Non-pigmented ciliary epithelial cell (primary cell): ENCODE data around the gene CFAP126.
"Not testable (repeated sequence)": the region's sequence is repeated elsewhere in the genome, so short reads cannot be mapped to it uniquely, and the experiment has no call there.

ENCODE experiments used
- DNase-seq: peaks from one replicate; pipeline ENCODE4 v3.0.0-alpha.2; 2010; ENCODE audit warnings: low read depth

CFAP126 gene

DNA sequence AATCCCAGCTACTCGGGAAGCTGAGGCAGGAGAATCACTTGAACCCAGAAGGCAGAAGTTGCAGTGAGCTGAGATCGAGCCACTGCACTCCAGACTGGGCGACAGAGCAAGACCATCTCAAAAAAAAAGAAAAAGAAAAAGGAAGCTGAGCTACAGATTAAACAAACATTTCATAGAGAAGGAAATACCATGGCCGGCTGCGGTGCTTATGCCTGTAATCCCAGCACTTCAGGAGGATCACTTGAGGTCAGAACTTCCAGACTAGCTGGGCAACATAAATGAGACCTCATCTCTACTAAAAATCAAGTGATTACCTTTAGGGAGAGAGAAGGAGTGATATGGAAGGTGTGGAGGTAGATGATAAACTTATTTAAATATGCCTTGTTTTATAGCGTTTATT is 14.0 kb upstream of the CFAP126 start:
- DNase-seq: no peak

DNA sequence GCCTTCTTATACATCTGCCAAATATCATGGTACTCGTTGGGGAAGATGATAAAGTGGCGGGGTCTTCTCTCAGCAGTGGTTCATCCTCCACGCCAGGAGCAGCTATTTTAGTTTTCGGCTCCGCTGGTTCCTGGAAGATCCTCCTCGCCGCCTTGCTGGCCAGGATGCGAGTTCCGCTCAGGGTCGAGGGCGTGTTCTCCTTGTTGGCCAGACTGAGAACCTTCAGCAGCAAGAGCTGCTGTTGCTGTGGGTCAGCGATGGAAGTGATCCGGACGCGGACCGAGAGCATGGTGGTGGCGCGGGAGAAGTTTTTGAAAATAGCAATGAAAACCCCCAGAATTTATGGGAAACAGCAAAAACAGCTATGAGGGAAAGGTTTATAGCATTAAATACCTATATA is 11.4 kb upstream of the CFAP126 start:
- no peak for DNase-seq

DNA sequence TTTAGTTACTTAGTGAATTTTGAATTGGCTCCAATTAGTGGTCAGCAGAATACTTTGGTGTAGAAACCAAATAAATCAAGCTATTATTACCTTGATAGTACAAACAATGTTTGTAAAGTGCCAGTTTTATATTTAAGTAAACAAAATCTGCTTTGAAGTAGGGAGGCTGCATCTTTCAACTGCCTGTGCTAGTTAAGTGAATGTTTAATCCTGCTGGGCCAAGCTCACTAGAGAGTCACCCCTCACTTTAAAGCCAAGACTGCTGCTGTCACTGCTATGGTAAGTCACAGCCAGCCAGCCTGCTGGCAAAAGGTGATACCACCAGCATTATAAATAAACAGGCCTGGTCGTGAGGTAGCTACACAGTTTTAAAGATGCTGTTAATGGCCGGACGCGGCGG is 10.3 kb upstream of the CFAP126 start:
- DNase-seq: no peak

DNA sequence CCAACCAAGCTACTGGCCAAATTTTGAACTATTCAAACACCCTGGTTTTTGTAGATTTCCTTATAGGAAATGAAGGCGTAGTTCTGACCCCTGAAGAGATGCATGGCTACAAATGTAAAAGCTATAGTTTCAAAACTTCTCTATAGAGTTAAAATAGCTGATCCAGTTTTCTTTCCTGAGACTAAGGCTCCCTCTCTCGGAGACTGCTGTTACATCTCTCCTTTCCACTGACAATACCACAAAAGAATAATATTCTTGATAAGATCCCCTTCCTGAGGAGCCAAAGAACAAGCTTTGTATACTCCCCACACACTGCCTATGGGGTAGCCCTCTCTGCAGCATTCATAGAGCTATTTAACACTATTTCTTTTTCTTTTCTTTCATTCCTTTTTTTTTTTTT is 6.7 kb upstream of the CFAP126 start:
- DNase-seq: no peak

DNA sequence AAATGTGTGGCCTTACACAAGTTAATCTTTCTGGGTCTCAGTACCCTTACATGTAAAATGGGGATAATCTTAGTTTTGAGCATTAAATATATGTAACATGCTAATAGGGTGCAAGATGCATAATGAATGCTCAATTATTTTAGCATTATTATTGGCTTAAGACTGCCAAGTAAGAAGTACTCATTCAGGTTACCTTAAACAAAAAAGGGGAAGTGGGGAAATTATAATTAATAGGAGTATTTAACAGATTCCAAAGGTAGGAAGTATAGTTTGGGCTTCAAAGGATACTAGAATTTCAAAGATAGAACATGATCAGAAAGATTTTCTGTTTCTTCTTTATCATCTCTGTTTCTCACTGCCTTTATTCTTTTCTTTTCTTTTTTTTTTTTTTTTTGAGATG is 5.8 kb upstream of the CFAP126 start:
- no peak for DNase-seq

DNA sequence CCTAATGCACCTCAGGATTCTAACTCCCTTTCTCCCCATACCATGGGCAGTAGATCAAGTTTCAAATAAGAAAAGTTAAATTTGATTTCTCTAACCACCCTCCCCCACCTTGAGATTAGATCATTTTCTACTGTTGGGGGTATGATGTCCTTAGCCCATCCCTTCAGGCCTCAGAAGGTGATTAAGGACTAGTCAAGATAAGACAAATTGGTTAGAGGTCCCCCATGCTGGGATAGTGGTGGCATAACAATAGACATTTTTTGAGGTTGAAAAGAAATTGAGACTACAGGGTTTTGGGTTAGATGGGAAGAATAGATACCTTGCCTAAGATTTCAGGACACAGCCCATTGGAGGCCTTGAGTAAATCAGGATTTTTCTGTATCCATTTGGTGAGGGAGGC is 2.5 kb downstream of the CFAP126 start:
- DNase-seq: no peak

DNA sequence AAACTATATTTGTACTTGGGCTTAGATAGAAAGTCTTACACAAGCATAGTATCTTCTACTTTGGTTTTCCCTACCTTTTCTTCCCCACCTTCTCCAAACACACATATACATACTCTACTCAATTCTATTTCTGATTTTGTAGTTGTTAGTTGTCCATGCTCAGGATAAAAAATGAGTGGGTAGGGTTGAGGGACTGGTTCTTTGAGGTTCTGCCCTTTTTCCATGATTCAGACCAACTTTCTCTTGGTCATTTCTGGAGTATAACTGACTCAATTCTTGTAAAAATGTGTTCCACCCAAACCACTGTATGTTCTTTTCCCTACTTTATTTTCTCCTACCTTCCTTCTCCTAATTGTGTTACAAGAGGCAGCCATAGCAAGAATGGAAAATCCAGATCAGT is 3.3 kb downstream of the CFAP126 start:
- no peak for DNase-seq

DNA sequence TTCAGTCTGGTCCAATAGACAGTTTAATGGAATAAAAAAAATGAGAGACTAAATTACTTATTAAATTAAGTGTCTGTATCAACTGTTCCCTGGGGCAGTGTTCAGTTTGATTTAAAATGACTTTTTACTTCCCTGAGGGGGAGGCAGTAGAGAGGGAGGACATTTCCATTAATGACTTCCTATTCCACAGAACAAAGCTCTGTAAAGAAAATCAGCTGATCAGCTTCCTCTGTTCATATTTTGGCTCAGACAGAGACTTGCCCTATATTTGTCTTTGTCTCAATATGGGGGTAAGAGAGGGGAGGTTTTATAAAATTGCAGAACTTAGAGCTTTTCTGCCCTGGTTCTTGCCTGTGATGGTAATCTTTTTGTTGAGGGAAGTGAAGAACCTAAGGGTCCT is 8.4 kb downstream of the CFAP126 start:
- no peak for DNase-seq

DNA sequence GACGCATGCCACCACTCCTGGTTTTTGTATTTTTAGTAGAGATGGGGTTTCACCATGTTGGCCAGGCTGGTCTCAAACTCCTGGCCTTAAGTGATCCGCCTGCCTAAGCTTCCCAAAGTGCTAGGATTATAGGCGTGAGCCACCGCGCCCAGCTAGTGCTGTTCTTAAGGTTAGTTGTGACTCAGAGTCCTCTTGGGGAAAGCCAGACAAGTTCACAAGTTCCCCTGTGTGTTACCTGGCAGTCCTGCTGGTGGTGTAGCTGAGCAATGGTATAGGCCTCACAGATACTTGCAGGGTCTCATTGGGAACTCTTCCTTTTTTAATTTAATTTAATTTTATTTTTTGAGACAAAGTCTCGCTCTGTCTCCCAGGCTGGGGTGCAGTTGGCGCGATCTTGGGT is 10.6 kb downstream of the CFAP126 start:
- no peak for DNase-seq

DNA sequence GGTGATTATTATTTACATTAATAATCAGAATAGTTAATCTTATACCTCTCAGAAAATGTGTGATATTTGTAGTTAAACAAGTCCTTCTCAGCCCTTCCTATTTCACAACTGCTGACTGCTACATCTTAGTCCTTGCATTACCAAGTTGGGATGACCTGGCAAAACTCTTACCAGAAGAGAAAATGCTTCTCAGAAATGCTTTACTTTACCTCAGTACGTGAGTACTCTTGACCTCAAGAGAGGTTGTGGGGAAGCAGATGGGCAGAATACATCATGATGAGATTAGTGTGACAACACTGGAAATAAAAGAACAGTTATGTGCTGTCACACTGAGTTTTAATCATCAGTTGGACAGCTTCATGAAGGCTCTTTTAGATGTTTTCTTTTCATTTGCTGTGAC is 16.2 kb downstream of the CFAP126 start:
- no peak for DNase-seq

DNA sequence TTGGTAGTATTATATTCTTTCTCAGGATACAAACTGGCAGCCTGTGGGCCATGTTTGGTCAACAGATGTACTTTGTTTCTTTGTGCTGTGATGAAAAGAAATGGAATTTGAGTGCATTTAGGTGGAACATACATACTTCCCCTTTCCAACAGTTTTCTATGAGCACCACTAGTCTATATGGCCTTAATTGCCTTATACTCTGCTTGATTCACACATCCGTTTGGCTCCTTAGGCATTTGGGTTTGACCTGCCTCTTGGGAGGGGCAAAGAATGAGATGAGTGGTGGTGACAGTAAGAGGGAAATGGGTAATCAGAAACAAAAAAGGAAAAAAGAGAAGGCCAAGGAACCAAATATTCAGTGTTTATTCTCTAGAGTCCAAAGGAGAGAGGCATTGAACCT is 17.0 kb downstream of the CFAP126 start:
- no peak for DNase-seq

DNA sequence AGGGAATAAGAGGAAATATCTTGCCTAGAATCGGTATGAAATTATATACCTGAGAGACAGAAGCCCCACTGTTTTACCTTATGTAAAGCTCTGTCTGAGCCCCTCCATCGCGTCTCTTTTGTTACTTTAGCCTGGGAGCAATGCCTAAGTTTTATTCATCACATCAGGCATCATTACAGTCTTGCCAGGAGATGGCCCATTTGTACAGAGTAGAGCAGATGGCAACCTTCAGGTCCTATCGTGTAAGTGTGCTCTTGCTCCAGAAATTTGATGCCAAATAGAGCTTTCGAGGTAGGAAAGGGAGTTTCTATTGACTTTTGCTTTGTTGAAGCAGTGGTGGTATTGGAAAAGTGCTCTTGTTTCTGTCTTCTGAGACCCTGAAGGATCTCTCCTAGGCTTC is 24.9 kb downstream of the CFAP126 start:
- no peak for DNase-seq

DNA sequence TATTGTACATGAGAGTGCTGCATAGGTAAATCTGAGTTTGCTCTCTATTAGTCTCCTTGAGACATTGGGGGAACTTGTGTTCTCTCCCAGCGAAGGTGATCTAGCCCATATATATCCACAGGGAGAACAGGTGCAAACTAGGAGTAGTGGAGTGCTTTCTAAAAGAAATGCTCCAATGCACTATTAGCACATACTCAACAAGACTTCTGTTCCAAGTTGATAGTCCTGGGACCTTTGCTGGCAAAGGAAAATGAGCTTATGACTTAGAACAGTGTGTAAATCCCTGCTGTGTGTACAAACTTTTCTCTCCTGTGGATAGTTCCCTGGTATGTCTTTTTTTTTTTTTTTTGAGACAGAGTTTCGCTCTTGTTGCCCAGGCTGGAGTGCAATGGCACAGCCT is 25.5 kb downstream of the CFAP126 start:
- DNase-seq: no peak

DNA sequence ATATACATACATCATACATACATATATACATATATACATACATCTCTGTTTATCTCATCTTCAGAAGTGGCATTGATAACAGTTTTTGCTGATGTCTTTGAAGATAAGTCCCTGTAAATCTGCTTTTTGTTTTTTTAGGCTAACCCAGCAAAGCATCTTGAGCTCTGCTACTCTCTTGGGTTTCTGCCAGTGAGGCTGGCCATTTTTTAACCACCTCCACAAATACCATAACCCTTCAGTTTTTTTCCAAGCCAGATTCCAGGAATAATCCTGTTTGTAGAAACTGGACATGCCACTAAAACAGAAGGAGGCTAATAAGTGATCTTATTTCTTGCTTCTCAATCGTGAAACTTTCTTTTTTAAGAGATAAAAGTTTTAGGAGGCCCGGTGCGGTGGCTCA is 31.9 kb downstream of the CFAP126 start:
- DNase-seq: no peak

DNA sequence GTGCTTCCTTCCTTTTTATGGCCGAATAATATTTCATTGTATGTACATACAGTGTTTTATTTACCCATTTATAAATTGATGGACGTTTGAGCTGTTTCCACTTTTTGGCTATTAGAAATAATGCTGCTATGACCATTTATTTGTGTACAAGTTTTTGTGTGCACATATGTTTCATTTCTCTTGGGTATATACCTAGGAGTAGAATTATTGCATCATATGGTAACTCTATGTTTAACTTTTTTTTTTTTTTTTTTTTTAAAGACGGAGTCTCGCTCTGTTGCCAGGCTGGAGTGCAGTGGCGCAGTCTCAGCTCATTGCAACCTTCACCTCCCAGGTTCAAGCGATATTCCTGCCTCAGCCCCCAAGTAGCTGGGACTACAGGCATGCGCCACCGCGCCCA is 34.5 kb downstream of the CFAP126 start:
- no peak for DNase-seq

DNA sequence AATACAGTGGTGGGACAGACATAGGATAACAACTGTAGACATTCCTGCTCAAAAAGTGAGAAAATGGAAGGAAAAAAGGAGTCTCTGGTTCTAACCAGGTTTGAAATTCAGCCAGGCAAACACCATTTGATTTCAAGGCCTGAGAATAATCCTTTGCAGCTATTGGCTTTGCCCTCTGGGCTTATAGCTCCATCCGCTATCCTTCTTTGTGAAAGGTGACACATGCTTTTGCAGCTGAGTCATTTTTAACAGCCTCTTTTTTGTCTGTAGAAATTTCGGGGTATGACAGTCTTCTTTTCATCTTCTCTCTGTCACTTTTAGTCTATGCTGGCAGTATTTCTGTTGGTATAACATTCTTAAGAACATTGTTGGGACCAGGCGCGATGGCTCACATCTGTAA is 37.3 kb downstream of the CFAP126 start:
- DNase-seq: no peak

DNA sequence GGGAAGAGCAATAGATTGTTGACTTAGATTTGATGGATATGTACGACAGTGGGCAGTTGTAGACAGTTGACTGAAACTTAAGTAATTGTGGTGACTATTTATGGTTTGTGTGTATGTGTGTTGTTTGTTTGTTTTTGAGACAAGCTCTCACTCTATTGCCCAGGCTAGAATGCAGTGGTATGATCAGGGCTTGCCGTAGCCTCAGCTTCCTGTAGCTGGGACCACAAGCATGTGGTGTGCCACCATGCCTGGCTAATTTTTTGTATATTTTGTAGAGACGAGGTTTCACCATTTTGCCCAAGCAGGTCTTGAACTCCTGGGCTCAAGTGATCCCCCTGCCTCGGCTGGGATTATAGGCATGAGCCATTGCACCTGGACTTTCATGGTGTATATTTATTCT is 43.7 kb downstream of the CFAP126 start:
- DNase-seq: no peak

DNA sequence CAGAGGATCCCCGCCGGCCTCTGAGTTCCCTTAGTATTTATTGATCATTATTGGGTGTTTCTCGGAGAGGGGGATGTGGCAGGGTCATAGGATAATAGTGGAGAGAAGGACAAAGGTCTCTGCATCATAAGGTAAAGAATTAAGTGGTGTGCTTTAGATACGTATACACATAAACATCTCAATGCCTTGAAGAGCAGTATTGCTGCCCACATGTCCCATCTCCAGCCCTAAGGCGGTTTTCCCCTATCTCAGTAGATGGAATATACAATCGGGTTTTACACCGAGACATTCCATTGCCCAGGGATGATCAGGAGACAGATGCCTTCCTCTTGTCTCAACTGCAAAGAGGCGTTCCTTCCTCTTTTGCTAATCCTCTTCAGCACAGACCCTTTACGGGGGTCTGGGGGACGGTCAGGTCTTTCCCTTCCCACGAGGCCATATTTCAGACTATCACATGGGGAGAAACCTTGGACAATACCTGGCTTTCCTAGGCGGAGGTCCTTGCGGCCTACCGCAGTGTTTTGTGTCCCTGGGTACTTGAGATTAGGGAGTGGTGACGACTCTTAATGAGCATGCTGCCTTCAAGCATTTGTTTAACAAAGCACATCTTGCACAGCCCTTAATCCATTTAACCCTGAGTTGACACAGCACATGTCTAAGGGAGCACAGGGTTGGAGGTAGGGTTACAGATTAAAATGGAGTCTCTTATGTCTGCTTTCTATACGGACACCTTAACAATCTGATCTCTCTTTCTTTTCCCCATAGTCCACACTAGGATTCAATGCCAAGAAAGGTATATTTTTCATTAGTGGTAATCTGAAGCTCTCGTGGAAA is 51.6 kb downstream of the CFAP126 start:
- not testable (repeated sequence) for DNase-seq
